CD4-positive, alpha-beta T cell treated with Interleukin-6 at 100 ng/mL for 8 hours (primary cell): Measurements from ENCODE around the gene SLC17A5.
A peak's percentile ranks its signal among the peaks of the same experiment; 100 is the strongest.
"Not testable (repeated sequence)": the region's sequence is repeated elsewhere in the genome, so short reads cannot be mapped to it uniquely, and the experiment has no call there.

Experiments
- DNase-seq: peaks from one replicate; pipeline ENCODE4 v3.0.0-alpha.2; 2020; ENCODE audit warnings: mixed read lengths, low spot score

SLC17A5 gene, protein sequence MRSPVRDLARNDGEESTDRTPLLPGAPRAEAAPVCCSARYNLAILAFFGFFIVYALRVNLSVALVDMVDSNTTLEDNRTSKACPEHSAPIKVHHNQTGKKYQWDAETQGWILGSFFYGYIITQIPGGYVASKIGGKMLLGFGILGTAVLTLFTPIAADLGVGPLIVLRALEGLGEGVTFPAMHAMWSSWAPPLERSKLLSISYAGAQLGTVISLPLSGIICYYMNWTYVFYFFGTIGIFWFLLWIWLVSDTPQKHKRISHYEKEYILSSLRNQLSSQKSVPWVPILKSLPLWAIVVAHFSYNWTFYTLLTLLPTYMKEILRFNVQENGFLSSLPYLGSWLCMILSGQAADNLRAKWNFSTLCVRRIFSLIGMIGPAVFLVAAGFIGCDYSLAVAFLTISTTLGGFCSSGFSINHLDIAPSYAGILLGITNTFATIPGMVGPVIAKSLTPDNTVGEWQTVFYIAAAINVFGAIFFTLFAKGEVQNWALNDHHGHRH

DNA sequence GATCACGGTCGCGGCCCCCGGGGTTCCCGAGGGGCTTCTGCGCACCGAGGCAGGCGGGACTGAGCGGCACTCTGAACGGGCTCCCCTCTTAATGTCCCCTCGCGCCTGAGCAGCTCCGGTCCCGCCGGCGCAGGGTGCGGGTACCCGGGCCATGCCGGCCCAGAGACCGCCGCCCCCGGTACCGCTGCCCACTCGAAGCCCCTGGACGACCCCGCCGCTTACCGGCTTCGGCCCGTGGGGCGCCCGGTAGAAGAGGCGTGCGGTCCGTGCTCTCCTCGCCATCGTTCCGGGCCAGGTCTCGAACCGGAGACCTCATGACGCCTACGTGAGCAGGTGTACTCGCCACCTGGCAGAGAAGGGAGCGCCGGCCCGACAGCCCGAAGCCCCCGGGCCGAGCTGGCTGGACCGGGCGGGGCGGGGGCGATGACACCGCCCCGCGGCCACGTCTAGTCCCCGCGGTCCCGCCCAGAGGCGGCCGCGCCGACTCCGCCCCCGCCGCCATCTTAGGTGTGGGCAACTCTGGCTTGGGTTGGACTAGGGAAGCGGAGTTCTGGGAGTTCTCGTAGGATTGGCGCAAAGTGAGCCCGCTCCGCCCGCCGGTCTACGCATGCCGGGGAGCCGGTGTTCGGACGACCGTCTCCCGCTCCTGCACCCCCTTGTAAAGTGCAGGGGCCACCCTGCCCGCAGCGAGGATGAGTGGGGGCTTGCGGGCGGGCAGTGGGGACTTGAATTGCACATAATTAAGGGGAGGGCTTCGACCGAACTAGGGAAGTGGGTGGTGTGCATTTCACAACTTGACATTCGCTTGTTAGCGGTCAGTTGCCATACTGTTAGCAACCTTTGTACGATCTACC lies at the start of gene SLC17A5:
Gene SLC17A5 (minus strand): TSS at position 422 of the 854 bp plus-strand sequence. CDS start 106 bp downstream, at position 316.
- peak; percentile 87 for DNase-seq

DNA sequence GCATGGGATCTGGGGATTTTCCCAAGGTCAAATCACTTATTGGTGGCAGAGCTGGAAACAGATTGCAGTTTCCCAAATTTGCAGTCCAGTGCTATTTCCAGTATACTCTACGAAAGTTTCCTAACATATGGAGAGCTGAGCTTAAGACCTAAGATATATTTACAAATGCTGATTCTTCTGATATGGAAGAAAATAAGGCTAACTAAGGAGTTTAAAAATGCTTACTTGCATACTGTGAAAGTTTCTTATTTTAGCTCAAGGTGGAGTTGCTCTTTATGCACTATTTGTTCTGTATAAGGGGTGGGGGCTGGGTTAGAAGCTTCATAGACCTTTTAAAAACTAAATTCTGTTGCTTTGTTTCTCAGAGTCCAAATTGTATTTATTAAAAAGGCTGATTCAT lies 49.7 kb upstream of the SLC17A5 start:
- no peak for DNase-seq

DNA sequence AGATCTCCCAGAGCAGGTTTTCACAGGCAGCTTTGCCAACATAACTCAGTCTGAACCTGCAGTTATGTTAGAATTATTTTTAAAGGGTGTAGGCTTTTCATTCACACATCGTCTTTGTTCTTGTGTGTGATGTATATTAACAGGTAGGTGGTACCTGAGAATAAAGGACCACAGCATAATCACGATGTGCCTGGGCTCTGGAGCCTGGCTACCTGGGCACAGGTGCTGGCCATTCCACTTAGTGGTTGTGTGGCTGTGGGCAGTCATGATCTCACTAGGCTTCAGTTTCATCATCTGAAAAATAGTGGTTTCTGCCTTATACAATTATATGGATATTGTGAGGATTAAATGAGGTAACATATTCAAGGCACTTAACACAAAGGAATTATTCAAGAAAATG lies 48.7 kb upstream of the SLC17A5 start:
- no peak for DNase-seq

DNA sequence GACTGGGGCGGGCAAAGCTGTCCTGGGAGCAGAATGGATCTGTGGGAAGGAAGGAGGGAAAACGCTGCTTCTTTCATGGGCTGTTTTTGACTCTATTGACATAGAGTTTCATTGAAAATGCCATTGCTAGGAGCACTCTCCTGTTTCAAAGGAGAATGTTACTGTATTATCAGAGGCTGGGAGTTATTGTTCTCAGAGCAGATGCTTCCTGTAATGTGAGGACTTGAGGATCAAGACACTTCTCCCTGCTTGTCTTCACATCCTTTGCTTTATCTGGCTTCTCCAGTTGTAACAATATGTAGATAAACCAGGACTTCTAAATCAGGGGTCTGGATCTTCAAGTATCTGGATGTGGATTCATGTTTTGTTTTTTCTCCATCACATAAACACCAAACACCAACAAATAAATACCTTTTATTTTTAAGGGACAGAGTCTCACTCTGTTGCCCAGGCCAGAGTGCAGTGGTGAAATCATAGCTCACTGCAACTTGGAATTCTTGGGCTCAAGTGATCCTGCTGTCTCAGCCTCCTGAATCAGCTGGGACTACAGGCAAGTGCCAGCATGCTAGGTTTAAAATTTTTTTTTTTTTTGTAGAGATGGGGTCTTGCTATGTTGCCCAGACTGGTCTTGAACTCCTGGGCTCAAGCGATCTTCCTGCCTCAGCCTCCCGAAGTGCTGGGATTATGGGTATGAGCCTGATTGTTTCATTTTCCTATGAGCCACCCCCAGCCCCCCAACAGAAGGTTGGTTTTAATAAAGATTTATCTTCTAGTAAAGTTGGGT lies 46.1 kb upstream of the SLC17A5 start:
- no peak for DNase-seq

DNA sequence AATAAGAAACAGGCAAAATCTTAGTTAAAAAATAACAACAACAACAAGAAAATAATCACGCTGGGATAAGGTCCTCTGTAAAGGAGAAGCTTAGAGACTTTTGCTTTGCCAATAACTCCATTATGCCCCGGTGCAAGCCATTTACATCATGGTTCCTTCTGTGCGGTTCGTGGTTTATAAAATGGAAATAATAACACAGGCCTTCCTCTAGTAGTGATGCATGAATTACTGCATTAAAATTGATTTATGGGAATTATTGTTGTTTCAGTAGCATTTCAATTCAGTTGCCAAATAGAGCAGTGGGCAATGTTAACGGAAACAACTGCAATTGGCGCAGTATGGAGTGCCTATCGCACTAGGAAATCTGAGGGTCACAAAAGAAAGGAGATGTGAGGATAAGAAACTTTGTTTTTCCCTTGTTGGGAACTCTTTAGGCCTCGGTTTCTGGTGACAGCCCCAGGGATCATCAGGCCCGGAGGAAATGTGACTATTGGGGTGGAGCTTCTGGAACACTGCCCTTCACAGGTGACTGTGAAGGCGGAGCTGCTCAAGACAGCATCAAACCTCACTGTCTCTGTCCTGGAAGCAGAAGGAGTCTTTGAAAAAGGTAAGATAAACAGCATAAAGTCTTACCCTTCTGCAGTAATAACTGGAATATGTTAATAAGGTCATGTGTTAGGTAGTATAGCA lies 43.3 kb upstream of the SLC17A5 start:
- DNase-seq, result no peak

DNA sequence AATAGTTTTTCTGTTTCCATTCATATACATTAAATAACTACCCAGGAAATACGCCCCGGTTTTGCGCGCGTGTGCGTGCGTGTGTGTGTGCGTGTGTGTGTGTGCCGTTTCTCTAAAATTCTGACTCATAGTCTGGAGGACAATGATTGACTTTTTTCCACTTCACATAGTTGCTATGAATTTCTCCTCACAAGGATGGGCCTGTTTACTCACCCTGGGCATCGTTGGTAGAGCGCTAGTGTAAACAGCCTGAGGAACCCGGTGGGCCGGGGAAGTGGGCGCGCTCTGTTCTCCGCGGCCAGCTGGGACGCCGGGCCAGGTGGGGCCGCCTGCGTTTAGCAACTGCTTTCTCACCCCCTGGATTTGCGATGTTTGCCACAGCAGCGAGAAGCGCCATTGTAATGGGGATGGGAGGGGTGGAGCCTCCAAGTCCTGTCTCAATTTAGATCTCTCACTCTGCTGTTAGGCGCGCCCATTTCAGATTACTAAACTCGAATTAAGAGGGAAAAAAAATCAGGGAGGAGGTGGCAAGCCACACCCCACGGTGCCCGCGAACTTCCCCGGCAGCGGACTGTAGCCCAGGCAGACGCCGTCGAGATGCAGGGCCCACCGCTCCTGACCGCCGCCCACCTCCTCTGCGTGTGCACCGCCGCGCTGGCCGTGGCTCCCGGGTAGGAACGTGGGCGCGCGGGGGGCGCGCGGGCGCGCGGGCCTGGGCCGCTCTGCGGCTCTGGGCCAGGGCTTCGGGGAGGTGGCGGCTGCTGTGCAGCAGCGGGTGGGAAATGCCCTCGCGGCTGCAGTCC lies 42.0 kb upstream of the SLC17A5 start, which contains the start of gene CD109:
Gene CD109 (plus strand): TSS at position 585 of the 803 bp plus-strand sequence. CDS start 13 bp downstream, at position 598.
- DNase-seq, result peak; percentile 31

DNA sequence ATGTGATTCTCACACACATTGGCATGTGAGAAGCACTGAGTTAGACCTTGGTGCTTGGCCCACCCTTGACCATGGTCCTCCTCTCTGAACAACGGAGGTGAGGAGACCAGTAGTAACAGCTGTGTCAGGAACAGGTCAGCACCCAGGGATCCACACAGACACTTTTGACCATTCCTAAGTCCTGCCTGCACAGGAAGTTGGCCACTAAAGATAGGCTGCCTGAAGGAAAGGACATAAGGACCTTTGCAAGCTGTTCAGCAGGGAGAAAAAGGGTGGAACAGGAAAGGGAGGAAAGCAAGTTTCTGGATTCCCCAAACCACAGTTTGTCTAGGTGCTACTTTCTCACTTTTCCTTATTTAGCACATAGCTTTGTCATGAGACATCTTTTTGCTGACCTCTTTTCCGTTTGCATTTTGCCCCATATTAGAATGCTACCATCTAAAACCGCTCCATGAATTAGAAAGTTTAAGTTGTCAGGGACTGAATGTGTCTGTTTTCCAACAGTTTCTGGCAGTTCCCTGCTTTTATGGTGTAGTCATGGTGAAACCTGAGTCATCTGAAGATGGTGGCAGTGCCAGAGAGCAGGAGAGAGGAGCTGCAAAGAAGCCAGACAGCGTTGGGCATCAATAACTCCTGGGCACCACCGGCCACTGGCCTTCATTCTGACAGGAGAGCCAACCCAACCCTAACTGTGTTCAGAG lies 41.1 kb upstream of the SLC17A5 start:
- no peak for DNase-seq

DNA sequence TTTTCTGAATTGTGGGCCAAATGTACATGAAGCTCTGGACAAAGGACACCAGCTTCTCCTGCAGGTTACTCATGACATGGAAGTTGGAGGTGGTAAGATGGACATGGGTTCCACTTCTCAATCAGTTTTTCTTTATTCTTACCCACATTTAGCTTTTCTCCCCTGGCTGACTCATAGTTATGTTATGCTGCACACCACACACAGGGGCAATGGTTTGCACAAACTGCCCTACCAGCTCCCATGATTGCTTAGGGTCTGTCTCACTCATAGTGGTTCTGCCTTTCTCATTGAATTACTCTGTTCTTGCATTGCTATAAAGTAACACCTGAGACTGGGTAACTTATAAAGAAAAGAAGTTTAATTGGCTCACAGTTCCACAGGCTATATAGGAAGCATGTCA lies 37.7 kb upstream of the SLC17A5 start:
- no peak for DNase-seq

DNA sequence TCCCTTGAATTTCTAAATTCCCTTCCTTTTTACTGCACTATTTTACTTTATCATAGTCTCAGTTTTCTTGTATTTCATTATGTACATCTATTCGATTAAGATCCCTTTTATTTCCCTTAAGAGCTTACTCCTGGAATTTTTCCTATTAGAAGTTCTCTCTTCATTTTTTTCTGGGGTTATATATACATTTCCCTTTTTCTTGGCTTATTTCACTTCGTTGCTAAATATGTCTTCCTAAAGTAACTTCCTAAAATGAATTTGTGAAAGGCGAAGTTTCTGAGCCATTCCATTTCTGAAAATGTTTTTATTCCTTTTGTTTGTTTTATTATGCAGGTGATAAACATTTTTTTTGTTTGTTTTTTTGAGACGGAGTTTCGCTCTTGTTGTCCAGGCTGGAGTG lies 36.3 kb upstream of the SLC17A5 start:
- DNase-seq, result no peak

DNA sequence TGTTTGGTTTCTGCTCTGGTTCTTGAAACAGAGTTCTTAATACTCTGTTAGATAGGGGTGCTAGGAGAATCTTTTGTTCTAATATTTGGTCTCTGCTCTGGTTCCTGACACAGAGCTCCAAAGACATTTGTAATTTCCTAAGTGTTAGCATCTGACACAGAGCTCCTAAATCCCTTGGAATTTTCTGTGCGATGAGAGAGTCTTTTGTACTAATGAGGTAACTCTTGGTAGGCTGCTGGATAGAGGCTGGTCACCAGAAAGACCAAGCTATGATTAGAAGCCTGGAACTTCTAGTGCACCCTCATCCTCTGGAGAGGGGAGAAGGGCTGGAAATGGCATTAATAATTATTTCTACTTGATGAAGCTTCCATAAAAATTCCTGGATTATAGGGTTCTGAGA lies 34.6 kb upstream of the SLC17A5 start:
- DNase-seq, result no peak

DNA sequence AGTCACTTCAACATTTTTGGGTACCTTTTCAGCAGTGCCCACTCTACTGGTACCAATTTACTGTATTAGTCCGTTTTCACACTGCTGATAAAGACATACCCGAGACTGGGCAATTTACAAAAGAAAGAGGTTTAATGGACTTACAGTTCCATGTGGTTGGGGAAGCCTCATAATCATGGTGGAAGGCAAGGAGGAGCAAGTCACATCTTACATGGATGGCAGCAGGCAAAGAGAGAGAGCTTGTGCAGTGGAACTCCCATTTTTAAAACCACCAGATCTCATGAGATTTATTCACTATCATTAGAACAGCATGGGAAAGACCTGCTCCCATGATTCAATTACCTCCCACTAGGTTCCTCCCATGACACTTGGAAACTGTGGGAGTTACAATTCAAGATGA lies 29.8 kb upstream of the SLC17A5 start:
- DNase-seq, result not testable (repeated sequence)

DNA sequence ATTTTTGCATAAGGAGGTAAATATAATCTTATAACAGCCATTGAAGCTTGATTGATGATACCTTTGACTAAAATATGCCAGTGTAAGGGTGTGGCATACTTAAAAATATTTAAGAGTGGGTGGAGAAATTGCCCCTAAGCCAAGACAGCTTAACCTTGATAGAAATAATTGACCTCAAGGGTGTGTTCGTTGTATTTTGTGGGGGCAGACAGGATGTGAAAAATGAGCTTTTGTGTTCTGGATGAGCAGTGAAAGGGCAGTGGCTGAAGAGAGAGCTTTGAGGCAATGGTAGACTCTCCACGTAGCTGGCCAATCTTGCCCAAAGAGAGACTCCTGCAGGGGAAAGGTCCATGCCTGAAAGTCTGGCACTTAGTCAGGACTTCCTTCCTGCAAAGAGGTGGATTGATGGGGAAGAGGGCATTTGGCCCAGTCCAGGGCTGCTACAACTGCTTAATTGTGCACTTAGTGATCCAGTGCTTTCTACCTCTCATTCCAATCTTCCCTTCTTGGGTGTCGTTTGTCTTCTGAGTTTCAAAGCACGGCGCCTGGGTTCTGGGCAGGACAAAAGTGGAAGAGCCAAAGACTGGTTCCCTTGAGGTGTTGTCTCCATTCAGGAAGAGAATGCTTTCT lies 26.6 kb upstream of the SLC17A5 start:
- DNase-seq, result no peak

DNA sequence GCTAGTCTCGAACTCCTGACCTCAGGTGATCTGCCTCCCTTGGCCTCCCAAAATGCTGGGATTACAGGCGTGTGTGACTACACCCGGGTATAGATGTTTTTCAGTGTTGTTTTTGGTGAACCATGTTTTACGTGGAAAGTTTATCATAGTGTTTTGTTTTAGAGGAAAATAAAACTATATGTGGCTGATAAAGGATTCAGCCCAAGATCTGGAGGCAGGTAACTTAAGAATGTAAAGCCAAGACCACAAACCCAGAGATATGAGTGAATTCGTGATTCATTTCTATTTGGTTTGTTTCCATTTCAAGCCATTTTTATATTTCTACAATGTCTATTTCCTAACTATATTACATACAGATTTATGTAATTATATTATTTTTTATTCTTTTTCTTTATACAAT lies 26.1 kb upstream of the SLC17A5 start:
- not testable (repeated sequence) for DNase-seq

DNA sequence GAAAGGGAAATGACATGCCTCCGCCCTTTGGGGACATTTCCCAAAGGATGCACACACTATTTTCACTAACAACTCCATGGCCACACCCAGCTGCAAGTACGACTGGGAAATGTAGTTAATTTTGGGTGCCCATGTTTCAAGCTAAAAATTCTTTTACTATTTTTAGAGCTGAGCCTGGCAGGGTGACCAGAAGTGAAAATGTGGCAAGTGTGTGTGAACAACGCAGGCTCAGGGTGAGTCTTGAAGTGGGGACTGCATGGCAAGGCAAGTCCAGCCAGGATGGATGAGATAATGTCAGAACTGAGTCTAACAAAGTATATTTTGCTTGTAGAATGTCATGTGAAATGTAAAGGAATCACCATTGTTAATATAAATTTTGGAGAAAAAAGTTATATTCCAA lies 25.2 kb upstream of the SLC17A5 start:
- DNase-seq, result no peak

DNA sequence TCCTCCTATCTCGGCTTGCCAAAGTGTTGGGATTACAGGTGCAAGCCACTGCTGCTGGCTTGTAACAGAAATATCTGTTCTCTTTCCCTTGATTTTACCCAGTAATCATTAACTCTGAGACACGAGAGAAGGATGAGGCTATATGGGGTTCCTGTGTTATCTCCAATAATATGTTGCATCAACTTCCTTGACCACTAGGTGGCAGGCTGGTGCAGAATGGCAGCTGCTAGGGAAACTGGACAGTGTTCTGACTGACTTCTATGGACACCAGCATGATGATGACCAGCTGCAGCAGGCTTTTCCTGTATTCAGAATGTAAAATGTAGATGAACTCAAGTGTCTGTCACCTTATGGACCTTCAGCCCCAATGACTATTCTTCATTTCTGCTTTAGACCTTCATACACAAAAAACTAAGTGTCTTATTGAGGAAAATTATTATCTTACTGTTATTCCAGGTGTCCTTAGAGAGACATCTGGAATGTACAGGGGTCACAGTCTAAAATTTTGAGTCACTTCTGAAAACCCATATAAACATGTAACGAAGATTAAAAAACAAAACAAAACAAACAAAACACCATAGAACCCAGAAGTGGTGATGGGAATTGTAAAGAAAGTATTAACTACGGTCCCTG lies 21.8 kb upstream of the SLC17A5 start:
- DNase-seq, result peak; percentile 63

DNA sequence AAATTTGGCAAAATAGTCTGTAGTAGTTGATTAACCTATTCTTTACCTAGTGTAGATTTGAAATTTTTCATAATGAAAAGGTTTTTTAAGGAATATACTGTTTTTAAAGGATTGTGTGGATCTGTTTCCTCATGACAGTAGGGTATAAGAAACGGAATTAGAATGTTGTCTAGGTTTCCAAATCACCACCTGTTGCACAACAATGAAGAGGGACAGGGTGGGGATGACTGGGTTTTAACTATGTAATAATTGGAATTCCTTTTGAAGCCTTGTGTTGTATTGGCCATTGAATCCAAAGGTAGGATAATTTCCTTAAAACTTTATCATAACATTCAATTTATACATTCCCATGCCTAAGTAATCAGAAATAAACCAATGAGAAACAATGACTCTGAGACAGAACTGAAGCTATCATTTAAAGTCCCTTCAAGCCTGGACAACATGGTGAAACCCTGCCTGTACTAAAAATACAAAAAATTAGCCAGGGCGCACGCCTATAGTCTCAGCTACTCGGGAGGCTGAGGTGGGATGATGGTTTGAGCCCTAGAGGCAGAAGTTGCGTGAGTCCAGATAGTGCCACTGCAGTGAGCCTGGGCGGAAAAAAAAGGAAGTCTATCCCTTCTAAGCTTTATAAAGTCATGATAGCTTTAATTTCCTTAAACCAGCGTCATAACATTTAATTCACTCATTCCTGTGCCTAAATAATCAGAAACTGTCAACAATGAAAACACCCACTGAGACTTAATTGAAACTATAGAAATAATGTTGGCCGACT lies 18.3 kb upstream of the SLC17A5 start:
- DNase-seq, result no peak

DNA sequence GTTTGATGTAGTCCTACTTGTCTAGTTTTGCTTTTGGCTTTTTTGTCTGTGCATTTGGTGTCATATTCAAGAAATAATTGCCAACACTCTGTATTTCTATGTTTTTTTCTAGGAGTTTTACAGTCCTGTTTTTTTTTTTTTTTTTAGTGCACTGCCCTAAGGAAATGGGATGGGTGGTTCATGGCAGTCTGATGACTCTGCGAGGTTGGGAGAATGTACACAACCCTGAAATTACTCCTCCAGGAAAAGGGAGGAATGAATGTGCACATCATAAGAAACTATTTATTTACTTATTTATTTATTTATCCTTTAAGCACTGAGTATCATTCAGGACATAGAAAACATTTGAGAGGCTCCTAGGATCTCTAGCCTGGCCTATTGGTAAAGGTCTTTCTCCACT lies 15.2 kb upstream of the SLC17A5 start:
- DNase-seq, result no peak

DNA sequence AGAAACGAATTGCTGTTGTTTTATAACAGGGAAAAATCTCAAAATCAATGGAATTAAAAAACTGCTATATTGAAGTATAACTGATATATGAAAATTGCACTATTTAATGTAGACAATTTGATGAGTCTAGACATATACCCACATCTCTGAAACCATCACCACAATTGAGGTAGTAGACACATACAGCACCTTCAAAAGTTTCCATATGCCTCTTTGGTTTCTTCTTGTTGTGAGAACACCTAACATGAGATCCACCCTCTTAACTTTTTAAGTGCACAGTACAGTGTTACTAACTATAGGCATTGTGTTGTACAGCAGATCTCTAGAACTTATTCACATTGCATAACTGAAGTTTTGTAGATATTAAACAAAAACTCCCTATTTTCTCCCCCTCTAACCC lies 14.0 kb upstream of the SLC17A5 start:
- no peak for DNase-seq
